Upper lobe of right lung (tissue), 1 donor: ENCODE results near the gene PIMREG. TPM values are rescaled to one million over a fixed set of nuclear protein-coding genes. Genes with fewer than 3 reads are reported as not detected.

ENCODE experiments used
- ATAC-seq: fragments of 200-7000 bp; cut with Tn5 transposase; one replicate; pipeline ENCODE4 v1.9.1; 2020; ENCODE audit warnings: mild to moderate bottlenecking, moderate library complexity
- DNase-seq: peaks from one replicate; pipeline ENCODE4 v3.0.0-alpha.2; 2020
- H3K27ac ChIP-seq: fragments of 200-600 bp; one replicate; pipeline ENCODE4 v1.8.0; 2022
- H3K27me3 ChIP-seq: fragments of 200-600 bp; one replicate; pipeline ENCODE4 v1.8.0; 2022; ENCODE audit warnings: mild to moderate bottlenecking
- H3K36me3 ChIP-seq: fragments of 200-600 bp; one replicate; pipeline ENCODE4 v1.8.0; 2022
- H3K4me1 ChIP-seq: fragments of 200-600 bp; one replicate; pipeline ENCODE4 v1.8.0; 2022
- H3K4me3 ChIP-seq: fragments of 200-600 bp; one replicate; pipeline ENCODE4 v1.8.0; 2022; ENCODE audit warnings: mild to moderate bottlenecking
- H3K9me3 ChIP-seq: fragments of 200-600 bp; one replicate; pipeline ENCODE4 v1.8.0; 2022
- CTCF ChIP-seq: fragments of 200-600 bp; IDR thresholded peaks from one replicate; pipeline ENCODE4 v1.8.0; 2022; ENCODE audit warnings: antibody characterized with exemption
- intact Hi-C: fragments of 100-400 bp; cut with DNase I; formaldehyde crosslinking; loops from one replicate; pipeline ENCODE4 v1.11.0; 2022
- total RNA-seq: library from RNA; stranded (reverse); fragmentation: NEBNext Ultra II Directional; extraction: Animal tissue kit (Norgen Biotek cat#: 25700); gene quantifications from one replicate; pipeline ENCODE4 v1.2.1, GENCODE V29; 2021
- donor health status: DM: no; HTN: yes; CAD: no; lungs with severe emphysema.

PIMREG gene
- total RNA-seq, 1 donor from 2014 or later, result 0.26 TPM

- ATAC-seq, result no peak
- Histone ChIP-seq H3K27me3 (no peaks in the 10 kb centered on the region), H3K27ac (no peak overlapping the region), H3K4me1 (no peaks in the 10 kb centered on the region), H3K9me3 (no peaks in the 10 kb centered on the region), H3K4me3 (no peak overlapping the region), H3K36me3 (no peaks in the 10 kb centered on the region)
- TF ChIP-seq CTCF, result no peak
- no peak for DNase-seq
- intact Hi-C loops, result no loop called here
These were observed 30.7 kb downstream of the PIMREG start for GRCh38 chr17:6474906-6475305.

- H3K9me3 ChIP-seq, result no peaks in the 10 kb centered on the region
- H3K27ac ChIP-seq, result no peak overlapping the region
- ATAC-seq (no peak), DNase-seq (no peak)
- H3K36me3 ChIP-seq, result no peaks in the 10 kb centered on the region
- no peaks in the 10 kb centered on the region for H3K4me1 ChIP-seq
- no peak for TF ChIP-seq CTCF
- no peak overlapping the region for H3K4me3 ChIP-seq
- intact Hi-C loops, result no loop called here
- no peaks in the 10 kb centered on the region for H3K27me3 ChIP-seq
These were observed 31.2 kb downstream of the PIMREG start for GRCh38 chr17:6475411-6475810.

- intact Hi-C loops, result no loop called here
- no peak for TF ChIP-seq CTCF
- no peaks in the 10 kb centered on the region for H3K36me3 ChIP-seq
- H3K27ac ChIP-seq, result no peak overlapping the region
- DNase-seq (no peak), ATAC-seq (no peak)
- no peaks in the 10 kb centered on the region for H3K4me1 ChIP-seq
- no peaks in the 10 kb centered on the region for H3K27me3 ChIP-seq
- H3K4me3 ChIP-seq, result no peak overlapping the region
- no peaks in the 10 kb centered on the region for H3K9me3 ChIP-seq
These were observed 32.0 kb downstream of the PIMREG start for GRCh38 chr17:6476076-6476809.

- Histone ChIP-seq H3K27ac (no peak overlapping the region), H3K36me3 (no peaks in the 10 kb centered on the region), H3K27me3 (no peaks in the 10 kb centered on the region), H3K4me1 (no peaks in the 10 kb centered on the region), H3K9me3 (no peaks in the 10 kb centered on the region), H3K4me3 (no peak overlapping the region)
- ATAC-seq, result no peak
- intact Hi-C loops, result no loop called here
- DNase-seq, result no peak
- TF ChIP-seq CTCF, result no peak
These were observed 32.5 kb downstream of the PIMREG start for GRCh38 chr17:6476810-6477179.

GRCh38 chr17:6477831-6478383, 33.7 kb downstream of the PIMREG start:
- Histone ChIP-seq H3K36me3 (no peaks in the 10 kb centered on the region), H3K4me1 (no peaks in the 10 kb centered on the region), H3K27ac (no peak overlapping the region), H3K9me3 (no peaks in the 10 kb centered on the region), H3K27me3 (no peaks in the 10 kb centered on the region), H3K4me3 (no peak overlapping the region)
- no peak for TF ChIP-seq CTCF
- intact Hi-C loops, result no loop called here
- ATAC-seq, result no peak
- no peak for DNase-seq
